Endothelial cell of umbilical vein (primary cell): ENCODE data around the gene CDC42SE1. TPM values are rescaled to one million over a fixed set of nuclear protein-coding genes. Genes with fewer than 3 reads are reported as not detected.

Source experiments
- BruUV-seq: library from RNA; stranded (reverse); fragments of 400-500 nt; replicated peaks from 2 replicates; lab custom pipeline; 2021; lab: Mats Ljungman, UMichigan
- CTCF ChIA-PET: fragments of 300-600, 350-600 bp; sonication (Branson Sonifier 250); formaldehyde crosslinking; loops from one replicate; lab custom pipeline; 2021; ENCODE audit warnings: antibody characterized with exemption, inconsistent platforms; lab: Charles Lee
- POLR2A ChIA-PET: fragments of 300-600, 350-600 bp; sonication (Branson Sonifier 250); formaldehyde crosslinking; loops from one replicate; lab custom pipeline; 2021; ENCODE audit warnings: antibody characterized with exemption, inconsistent platforms; lab: Charles Lee
- DNase-seq: peaks from one replicate; pipeline ENCODE4 v3.0.0-alpha.2; 2011; ENCODE audit warnings: low read depth, low spot score
- FAIRE-seq: peaks from 2 replicates; lab custom pipeline; 2011; peaks lifted over from hg19 to GRCh38; lab: Jason Lieb, UNC
- H2AFZ ChIP-seq: 2 replicates; pipeline ENCODE4 v1.6.0; 2012; ENCODE audit warnings: low read depth, low read length, control low read depth, inconsistent platforms
- H3K27ac ChIP-seq: 2 replicates; pipeline ENCODE4 v1.5.1; 2011; ENCODE audit warnings: low read depth, mild to moderate bottlenecking, control low read depth, low read length, moderate library complexity; ENCODE audit not compliant: insufficient read depth
- H3K27me3 ChIP-seq, 2 experiments: 2 replicates each; pipeline versions ENCODE4 v1.6.0 to v1.6.1; 2011; ENCODE audit warnings: low read length in 2 of 2, mixed read lengths in 1 of 2; ENCODE audit not compliant: control insufficient read depth in 2 of 2, insufficient read depth in 2 of 2
- H3K36me3 ChIP-seq, 2 experiments: 2 replicates in 1 of 2; 3 replicates in 1 of 2; pipeline ENCODE4 v1.5.1; 2011; ENCODE audit warnings: low read length in 2 of 2, mild to moderate bottlenecking in 1 of 2, moderate library complexity in 1 of 2; ENCODE audit not compliant: control insufficient read depth in 2 of 2, insufficient read depth in 2 of 2; ENCODE audit errors: extremely low read depth in 1 of 2
- H3K4me1 ChIP-seq: 3 replicates; pipeline ENCODE4 v1.5.1; 2011; ENCODE audit warnings: mild to moderate bottlenecking, low read length; ENCODE audit not compliant: control insufficient read depth, insufficient read depth; ENCODE audit errors: extremely low read depth
- H3K4me2 ChIP-seq: 2 replicates; pipeline ENCODE4 v1.6.1; 2011; ENCODE audit warnings: low read length, control low read depth, mixed read lengths; ENCODE audit not compliant: insufficient read depth
- H3K4me3 ChIP-seq, 3 experiments: fragments of 200-600 bp in 1 of 3; sonication (generic), shearing (Covaris generic) in 1 of 3; replicated peaks in 1 of 3; 2 replicates each; pipeline ENCODE4 v1.5.1; 2011 to 2016; ENCODE audit warnings: control low read depth in 3 of 3, low read length in 3 of 3, mild to moderate bottlenecking in 2 of 3, inconsistent platforms in 1 of 3, low read depth in 1 of 3, moderate library complexity in 1 of 3; ENCODE audit not compliant: insufficient read depth in 1 of 3
- H3K79me2 ChIP-seq: 2 replicates; pipeline ENCODE4 v1.6.0; 2012; ENCODE audit warnings: low read length, inconsistent platforms; ENCODE audit not compliant: control insufficient read depth, insufficient read depth
- H3K9ac ChIP-seq: replicated peaks from 2 replicates; pipeline ENCODE3; 2011; ENCODE audit warnings: low read length, control low read depth; ENCODE audit not compliant: insufficient read depth; ENCODE audit errors: extremely low read depth
- H3K9me1 ChIP-seq: replicated peaks from 3 replicates; pipeline ENCODE4 v1.6.0; 2011; ENCODE audit warnings: mild to moderate bottlenecking, low read length; ENCODE audit not compliant: control insufficient read depth, insufficient read depth; ENCODE audit errors: extremely low read depth
- H3K9me3 ChIP-seq: replicated peaks from 2 replicates; pipeline ENCODE4 v1.5.1; 2012; ENCODE audit warnings: low read length, inconsistent platforms; ENCODE audit not compliant: control insufficient read depth, insufficient read depth
- H4K20me1 ChIP-seq: replicated peaks from 2 replicates; pipeline ENCODE3; 2011; ENCODE audit warnings: mild to moderate bottlenecking, low read length; ENCODE audit not compliant: control insufficient read depth, insufficient read depth; ENCODE audit errors: extremely low read depth
- EZH2 ChIP-seq: IDR thresholded peaks from 2 replicates; pipeline ENCODE4 v1.6.1; 2012; ENCODE audit warnings: borderline replicate concordance, low read depth, mild to moderate bottlenecking, moderate library complexity, low read length, inconsistent platforms; ENCODE audit not compliant: severe bottlenecking
- FOS ChIP-seq: IDR thresholded peaks from 2 replicates; pipeline ENCODE4 v1.6.1; 2011; ENCODE audit warnings: mild to moderate bottlenecking, low read length, moderate library complexity, borderline replicate concordance; ENCODE audit not compliant: insufficient read depth
- GATA2 ChIP-seq: IDR thresholded peaks from 2 replicates; pipeline ENCODE4 v1.7.0; 2011; ENCODE audit warnings: low read depth, mild to moderate bottlenecking, moderate library complexity, mixed read lengths, low read length; ENCODE audit not compliant: insufficient read length, insufficient read depth
- JUN ChIP-seq: IDR thresholded peaks from 2 replicates; pipeline ENCODE4 v1.6.1; 2011; ENCODE audit warnings: borderline replicate concordance, low read depth; ENCODE audit not compliant: insufficient read length, insufficient read depth
- MYC ChIP-seq: IDR thresholded peaks from one replicate; pipeline ENCODE4 v1.6.1; 2011; ENCODE audit warnings: mild to moderate bottlenecking, low read depth, low read length
- POLR2A ChIP-seq: IDR thresholded peaks from 2 replicates; pipeline ENCODE4 v1.6.1; 2012; ENCODE audit warnings: low read depth, mild to moderate bottlenecking, control low read depth, low read length
- POLR2AphosphoS5 ChIP-seq: IDR thresholded peaks from 2 replicates; pipeline ENCODE4 v1.6.1; 2012; ENCODE audit warnings: low read depth, mild to moderate bottlenecking, control low read depth, low read length, moderate library complexity; ENCODE audit not compliant: insufficient read depth
- dilution Hi-C: fragments of 300-500 bp; cut with MboI; formaldehyde crosslinking; loops from one replicate; pipeline ENCODE4 v1.15.0; 2019; ENCODE audit warnings: low sequenced_read_pairs; ENCODE audit not compliant: extremely low pct_ligation_motif_present
- intact Hi-C: fragments of 100-400 bp; cut with micrococcal nuclease; formaldehyde crosslinking; loops from one replicate; pipeline ENCODE4 v1.10.0; 2022
- polyA plus RNA-seq, 4 experiments: library from polyadenylated mRNA; depleted of rRNA in 3 of 4; stranded (reverse) in 3 of 4; unstranded in 1 of 4; fragments of >200 nt; gene quantifications; 2 replicates each; pipeline versions ENCODE4 v1.2.1 to v1.2.3, GENCODE V29; 2011 to 2012; ENCODE audit warnings: missing spikeins in 1 of 4
- total RNA-seq: library from RNA; stranded (reverse); gene quantifications from 2 replicates; pipeline ENCODE4 v1.2.3, GENCODE V29; 2021
- TF ChIP-seq, protein P1 (sequence below), 2 donors: IDR thresholded peaks; 1 replicate in 1 of 2; 2 replicates in 1 of 2; pipeline ENCODE4 v1.5.1; 2011; ENCODE audit warnings: low read length in 2 of 2, mild to moderate bottlenecking in 2 of 2, moderate library complexity in 2 of 2, control low read depth in 1 of 2, inconsistent platforms in 1 of 2, low read depth in 1 of 2; ENCODE audit not compliant: insufficient read depth in 1 of 2; ENCODE audit errors: extremely low read depth in 1 of 2
- TF ChIP-seq, protein P2 (sequence below): IDR thresholded peaks from 2 replicates; pipeline ENCODE4 v1.6.1; 2011; ENCODE audit not compliant: insufficient read depth, insufficient read length

CDC42SE1 gene
- total and polyA plus RNA-seq, 2 donors (not counting 3 experiments of a cell fraction or from before 2014, with no cell fraction given): 59.6 to 85.9 TPM

DNA sequence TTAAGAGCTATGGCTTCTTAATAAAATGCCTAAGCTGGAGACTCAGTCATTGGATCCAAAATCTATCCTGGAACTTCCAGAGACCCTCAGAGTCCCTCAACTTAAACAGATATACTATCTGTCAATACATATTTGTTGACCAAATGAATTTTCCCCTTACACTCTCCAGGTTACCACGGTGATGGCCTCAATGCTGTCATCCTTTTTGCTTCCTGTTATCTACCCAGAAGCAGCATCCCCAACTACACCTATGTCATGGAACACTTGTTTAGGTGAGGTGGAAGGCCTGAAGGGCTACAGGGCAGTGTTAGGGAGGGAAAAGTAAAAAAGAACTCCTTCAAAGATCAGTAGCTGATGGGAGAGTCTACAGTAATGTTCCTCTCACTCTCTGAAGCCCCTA lies 16.3 kb downstream of the CDC42SE1 start:
- CTCF ChIA-PET: interaction anchor here (1.1 to 2.6 kb wide), 6 partner anchors 11 to 57 kb away, joined by 3 to 9 read pairs (median 4); partner anchors contain the start of gene GABPB2
- dilution Hi-C loops: no loop called here

More for the DNA sequence above, 16.3 kb downstream of the CDC42SE1 start:
- H3K4me3 ChIP-seq: no peak overlapping the region
- H3K36me3 ChIP-seq: no peaks in the 10 kb centered on the region
- H3K79me2 ChIP-seq: no peaks in the 10 kb centered on the region
- POLR2A ChIA-PET: no interaction called here
- no peak for DNase-seq
- no peak overlapping the region for H2AFZ ChIP-seq
- no peak overlapping the region for H3K27ac ChIP-seq
- no TSS peak for BruUV-seq
- H3K27me3 ChIP-seq: no peaks in the 10 kb centered on the region
- no peak for TF ChIP-seq JUN
- no peak for TF ChIP-seq FOS
- no peak for TF ChIP-seq MYC
- TF ChIP-seq, protein P1, sequence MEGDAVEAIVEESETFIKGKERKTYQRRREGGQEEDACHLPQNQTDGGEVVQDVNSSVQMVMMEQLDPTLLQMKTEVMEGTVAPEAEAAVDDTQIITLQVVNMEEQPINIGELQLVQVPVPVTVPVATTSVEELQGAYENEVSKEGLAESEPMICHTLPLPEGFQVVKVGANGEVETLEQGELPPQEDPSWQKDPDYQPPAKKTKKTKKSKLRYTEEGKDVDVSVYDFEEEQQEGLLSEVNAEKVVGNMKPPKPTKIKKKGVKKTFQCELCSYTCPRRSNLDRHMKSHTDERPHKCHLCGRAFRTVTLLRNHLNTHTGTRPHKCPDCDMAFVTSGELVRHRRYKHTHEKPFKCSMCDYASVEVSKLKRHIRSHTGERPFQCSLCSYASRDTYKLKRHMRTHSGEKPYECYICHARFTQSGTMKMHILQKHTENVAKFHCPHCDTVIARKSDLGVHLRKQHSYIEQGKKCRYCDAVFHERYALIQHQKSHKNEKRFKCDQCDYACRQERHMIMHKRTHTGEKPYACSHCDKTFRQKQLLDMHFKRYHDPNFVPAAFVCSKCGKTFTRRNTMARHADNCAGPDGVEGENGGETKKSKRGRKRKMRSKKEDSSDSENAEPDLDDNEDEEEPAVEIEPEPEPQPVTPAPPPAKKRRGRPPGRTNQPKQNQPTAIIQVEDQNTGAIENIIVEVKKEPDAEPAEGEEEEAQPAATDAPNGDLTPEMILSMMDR (IDR thresholded peaks at IDR 0.05; ENCODE audit: extremely low read depth in 1 of 2, insufficient read depth in 1 of 2, low read depth in 1 of 2, low read length in 2 of 2): no peak
- TF ChIP-seq, protein P2, sequence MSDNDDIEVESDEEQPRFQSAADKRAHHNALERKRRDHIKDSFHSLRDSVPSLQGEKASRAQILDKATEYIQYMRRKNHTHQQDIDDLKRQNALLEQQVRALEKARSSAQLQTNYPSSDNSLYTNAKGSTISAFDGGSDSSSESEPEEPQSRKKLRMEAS: no peak
- TF ChIP-seq EZH2: no peak
- no peak for TF ChIP-seq POLR2AphosphoS5
- no peak for TF ChIP-seq POLR2A
- no peak for TF ChIP-seq GATA2
- H3K4me2 ChIP-seq: no peak overlapping the region
- no peak for FAIRE-seq
- H4K20me1 ChIP-seq: no peaks in the 10 kb centered on the region
- H3K9me3 ChIP-seq: no peaks in the 10 kb centered on the region
- H3K9ac ChIP-seq: no peak overlapping the region
- no peaks in the 10 kb centered on the region for H3K9me1 ChIP-seq
- H3K4me1 ChIP-seq: peaks cover 2% of the 10 kb centered on the region
- intact Hi-C loops: no loop called here
